GM04504 (cell line): ENCODE data around the gene HERPUD2.
A peak's percentile ranks its signal among the peaks of the same experiment; 100 is the strongest.
"Not testable (repeated sequence)": the region's sequence is repeated elsewhere in the genome, so short reads cannot be mapped to it uniquely, and the experiment has no call there.

ENCODE experiments used
- DNase-seq: peaks from one replicate; pipeline ENCODE4 v3.0.0-alpha.2; 2012; ENCODE audit warnings: low read depth

HERPUD2 gene

DNA sequence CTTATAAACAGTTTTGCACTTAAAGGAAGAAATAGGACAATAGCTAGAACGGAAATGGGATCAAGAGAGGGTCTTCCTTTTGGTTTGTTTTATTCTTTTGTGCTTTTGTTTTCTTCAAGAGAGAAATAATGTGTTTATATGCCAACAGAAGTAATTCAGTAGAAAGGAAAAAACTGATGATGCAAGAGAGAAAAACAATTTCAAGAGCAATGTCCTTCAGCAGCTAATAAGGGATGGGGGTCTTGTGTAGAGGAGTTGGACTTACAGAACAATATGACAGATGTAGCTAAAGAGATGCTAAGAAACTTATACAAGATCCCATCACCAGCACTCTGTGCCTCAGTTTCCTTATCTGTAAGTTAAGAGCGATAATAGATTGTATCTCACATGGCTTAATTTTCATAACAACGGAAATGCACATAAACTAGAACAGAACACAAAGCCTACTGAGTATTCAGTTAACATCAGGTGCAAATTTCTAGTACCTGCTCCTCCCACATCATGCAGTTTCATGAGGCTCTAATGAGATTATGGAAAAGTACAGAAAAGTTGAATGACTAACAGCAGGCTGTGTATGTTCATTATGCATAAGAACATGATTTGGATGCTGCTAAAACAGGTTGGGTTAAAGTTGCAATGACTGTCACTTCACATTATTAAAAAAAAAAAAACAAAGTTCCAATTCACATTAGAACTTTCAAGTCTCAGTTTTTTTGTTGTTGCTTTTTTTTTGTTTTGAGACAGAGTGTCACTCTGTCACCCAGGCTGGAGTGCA, 17.2 kb downstream of the HERPUD2 start:
- DNase-seq: no peak

DNA sequence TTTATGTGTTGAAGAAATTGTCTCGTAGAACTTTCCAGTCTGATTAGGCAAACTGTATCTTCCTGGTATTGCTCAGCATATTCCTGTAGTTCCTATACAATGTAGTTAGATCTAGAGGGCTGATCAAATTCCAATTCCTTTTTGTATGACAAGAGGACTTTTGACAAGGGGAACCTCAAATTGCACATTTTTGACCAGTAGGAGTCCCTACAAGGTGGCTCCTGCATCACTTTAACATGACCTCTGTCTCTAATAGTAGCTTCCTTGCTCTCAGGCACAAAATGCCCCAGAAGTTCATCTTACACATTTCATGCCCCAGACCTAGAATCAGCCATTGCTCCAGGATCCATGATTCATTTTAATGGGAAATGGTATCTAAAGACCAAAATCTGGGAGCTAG, 18.7 kb downstream of the HERPUD2 start:
- no peak for DNase-seq

DNA sequence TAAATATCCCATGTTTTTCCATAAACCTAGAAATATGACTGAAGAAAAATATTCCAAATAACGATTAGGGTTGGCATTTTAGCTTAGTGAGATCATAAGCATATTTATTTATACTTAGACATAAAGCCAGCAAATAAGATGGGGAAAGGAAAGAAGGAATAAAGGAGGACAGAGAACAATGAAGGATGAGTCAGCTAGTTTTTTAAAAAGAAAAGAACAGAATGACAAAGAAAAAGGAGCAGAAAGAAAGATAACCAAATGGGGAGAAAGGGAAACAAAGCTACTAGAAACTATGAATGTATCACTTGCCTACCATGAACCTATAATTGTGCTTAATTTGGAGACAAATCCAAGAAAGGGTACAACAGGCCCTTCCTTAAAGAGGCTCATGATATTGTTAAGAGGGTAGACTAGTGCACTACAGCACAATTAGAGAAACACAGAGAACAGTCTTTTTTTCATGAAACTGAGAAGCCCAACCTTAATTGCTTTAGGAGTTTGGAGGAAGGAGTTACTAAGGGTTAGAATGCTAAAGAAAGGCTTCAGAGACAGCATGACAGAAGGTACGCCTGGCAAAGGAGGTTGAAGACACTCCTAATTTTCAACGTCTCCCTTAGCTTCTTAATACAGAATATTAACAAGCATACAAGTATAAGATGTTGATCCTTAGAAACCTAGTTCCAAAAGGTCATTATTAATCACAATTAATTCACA, 23.9 kb downstream of the HERPUD2 start:
- no peak for DNase-seq

DNA sequence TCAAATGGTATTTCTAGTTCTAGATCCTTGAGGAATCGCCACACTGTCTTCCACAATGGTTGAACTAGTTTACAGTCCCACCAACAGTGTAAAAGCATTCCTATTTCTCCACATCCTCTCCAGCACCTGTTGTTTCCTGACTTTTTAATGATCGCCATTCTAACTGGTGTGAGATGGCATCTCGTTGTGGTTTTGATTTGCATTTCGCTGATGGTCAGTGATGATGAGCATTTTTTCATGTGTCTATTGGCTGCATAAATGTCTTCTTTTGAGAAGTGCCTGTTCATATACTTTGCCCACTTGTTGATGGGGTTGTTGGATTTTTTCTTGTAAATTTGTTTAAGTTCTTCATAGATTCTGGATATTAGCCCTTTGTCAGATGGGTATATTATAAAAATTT, 34.5 kb downstream of the HERPUD2 start:
- not testable (repeated sequence) for DNase-seq

DNA sequence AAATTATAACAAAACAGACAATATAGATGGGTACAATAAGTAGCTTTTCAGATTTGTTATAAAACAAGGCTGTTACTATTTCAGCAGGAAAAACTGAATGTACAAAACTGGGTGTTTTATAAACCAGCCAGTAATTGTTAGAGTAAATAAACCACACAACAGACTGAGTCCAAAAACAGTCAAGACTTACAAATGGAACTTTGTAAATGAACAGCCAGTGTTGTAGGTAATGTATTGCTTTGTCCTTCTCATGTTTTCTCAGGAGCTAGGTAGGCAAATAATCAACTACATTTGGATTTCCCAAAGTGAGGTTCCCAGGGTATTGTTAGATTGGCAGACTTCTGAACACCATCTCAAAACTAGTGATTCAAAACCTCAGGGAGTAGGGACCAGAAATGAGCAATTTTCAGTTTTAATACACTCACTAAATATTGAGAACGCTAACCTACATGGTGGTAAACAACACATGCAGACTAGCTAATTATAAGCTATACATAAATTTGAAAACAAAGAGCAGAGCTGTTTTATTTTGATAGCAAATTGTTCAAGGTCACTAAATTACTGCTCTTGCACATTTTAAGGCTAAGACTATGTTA, 36.2 kb downstream of the HERPUD2 start:
- no peak for DNase-seq

DNA sequence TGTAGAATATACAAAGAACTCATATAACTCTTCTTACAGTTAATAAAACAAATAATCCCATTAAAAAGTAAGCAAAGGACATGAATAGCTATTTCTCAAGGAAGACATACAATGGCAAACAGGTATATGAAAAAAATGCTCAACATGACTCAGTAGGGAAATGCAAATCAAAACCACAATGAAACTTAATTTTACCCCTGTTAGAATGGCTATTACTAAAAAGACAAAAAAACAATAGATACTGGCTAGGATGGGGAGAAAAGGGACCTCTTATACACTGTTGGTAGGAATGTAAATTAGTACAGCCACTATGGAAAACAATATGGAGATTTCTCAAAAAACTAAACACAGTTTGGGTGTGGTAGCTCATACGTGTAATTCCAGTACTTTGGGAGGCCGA, 37.8 kb downstream of the HERPUD2 start:
- DNase-seq: no peak

DNA sequence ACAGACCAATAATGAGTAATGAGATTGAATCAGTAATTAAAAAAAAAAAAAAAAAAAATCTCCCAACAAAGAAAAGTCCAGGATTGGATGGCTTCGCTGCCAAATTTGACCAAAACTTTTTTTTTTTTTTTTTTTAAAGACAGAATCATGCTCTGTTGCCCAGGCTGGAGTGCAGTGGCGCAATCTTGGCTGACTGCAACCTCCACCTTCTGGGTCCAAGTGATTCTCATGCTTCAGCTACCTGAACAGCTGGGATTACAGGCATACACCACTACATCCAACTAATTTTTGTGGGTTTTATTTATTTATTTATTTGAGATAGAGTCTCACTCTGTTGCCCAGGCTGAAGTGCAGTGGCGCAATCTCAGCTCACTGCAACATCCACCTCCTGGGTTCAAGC, 40.4 kb downstream of the HERPUD2 start:
- not testable (repeated sequence) for DNase-seq

DNA sequence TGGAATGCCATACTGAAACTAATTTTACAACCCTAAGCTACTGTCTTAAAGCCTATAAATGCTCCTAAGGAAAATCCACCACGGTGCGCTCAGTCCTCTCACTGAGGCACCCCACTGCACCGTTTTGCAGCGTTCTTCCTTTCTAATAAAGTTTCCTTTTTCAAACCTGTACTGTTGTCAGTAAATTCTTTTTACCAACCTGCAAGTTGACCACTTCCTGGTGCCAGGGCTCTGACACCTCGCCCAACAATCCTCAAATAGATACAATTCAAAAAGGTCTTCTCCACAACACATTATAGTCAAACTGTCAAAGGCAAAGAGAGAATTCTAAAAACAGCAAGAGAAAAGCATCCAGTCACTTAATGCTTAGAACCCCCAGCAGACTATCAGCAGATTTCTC, 42.8 kb downstream of the HERPUD2 start:
- DNase-seq: no peak

DNA sequence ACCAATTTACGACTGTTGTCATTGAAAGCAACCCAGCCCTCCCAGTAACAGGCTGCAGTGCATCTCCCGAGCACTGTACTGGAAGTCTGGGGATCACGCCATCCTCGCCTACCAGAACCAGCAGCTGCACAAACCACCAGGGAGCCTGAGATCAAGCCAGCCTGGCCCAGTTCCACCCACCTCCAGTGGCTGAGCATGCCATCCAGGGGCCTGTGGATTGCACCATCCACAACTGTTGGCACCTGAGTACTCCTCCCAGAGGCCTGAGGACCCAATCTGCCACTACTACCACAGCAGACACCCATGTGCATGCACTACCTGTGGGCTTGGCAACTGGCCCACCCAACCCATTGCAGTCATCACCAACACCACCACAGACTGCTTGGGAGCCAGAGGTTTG, 44.2 kb downstream of the HERPUD2 start:
- DNase-seq: no peak

DNA sequence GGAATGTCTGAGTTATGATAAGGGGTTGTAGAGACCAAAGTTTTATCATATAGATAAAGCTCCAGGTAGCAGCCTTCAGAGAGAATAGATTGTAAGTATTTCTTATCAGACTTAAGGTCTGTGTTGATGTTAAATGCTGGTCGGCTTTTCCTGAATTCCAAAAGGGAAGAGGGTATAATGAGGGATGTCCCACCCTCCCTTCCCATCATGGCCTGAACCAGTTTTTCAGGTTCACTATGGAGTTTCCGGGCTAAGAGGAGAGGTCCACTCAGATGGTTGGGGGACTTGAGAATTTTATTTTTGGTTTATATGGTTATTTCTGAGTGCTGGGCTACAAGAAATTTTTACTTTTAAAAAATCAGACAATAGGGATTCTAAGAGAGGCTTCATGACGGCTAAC, 45.2 kb downstream of the HERPUD2 start:
- DNase-seq: no peak

DNA sequence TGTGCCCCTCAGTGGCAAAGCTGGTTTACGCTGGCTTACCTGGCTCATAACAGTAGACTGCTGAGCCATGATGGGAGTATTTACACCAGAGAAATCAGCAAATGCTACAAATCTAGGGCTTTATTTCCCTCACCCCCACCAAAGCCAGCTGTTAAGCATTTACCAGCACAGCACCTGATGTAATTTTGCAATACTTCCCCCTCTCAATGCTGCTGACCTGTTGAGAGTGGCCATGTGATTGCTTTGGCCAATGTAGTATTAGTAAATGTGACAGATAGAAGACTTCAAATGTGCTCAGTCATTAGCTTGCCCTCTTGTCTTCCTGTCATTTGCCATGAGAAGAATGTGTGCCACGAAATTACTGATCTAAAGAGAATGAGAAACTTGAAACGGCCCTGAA, 46.6 kb downstream of the HERPUD2 start:
- DNase-seq: no peak

DNA sequence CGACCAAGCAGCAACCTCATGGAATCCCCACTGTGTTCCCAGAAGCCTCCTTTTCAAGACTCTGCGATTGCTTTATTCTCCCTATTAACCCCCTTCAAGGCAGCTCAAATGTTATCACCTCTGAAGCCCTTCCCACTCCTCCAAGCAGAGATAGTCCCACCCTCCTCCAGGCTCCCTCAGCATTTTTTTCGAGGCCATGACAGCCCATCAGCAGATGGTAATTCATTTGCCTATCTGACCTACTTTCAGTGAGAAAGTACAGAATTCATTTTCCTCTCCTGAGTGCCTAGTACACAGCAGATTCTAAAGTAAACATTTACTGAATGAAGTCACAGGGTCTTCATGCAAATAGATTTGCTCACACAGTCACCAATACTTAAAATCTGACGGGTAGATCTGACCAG, 47.8 kb downstream of the HERPUD2 start:
- no peak for DNase-seq

DNA sequence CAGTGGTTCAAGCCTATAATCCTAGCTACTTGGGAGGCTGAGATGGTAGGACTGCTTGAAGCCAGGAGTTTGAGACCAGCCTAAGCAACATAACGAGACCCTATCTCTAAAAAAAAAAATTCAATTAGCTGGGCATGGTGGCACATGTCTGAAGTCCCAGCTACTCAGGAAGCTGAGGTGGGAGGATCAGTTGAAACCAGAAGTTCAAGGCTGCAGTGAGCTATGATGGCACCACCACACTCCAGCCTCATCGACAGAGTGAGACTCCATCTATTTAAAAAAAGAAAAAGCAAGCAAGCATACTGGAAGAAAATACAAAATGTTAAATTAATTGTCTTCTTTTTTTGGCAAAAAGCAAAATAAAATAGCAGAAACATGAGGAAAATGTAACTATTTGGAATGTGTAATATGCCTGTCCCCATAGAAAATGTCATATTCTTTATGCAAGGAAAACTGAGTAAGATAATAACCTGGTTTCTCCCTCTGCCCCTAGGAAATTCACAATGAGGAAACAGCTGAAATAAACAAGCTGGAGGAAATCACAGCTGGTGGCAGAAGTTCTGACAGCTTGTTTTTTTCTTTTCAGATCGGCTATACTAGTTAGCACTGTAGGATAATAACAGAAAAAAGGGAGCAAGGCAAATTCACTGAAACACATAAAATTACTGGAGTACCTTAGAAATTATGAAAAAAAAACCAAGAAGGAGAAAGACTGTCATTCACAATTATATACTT, 48.5 kb downstream of the HERPUD2 start:
- no peak for DNase-seq

DNA sequence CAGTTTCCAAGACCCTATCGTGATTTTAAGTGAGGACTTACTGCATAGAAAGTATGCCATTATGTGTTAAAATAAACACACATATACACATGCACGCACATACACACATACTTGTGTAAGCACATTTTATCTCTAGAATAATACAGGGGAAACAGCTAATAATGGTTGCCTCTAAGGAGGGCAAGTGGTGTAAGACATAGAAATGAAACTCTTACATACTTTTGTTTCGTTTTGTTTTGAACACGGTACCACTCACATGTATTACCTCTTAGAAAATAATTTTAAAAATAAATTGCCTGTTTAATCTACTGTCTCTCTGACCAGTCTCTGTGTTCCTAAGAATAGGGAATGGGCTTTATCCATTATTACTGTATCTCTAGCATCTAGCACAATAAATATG, 49.2 kb downstream of the HERPUD2 start:
- no peak for DNase-seq

DNA sequence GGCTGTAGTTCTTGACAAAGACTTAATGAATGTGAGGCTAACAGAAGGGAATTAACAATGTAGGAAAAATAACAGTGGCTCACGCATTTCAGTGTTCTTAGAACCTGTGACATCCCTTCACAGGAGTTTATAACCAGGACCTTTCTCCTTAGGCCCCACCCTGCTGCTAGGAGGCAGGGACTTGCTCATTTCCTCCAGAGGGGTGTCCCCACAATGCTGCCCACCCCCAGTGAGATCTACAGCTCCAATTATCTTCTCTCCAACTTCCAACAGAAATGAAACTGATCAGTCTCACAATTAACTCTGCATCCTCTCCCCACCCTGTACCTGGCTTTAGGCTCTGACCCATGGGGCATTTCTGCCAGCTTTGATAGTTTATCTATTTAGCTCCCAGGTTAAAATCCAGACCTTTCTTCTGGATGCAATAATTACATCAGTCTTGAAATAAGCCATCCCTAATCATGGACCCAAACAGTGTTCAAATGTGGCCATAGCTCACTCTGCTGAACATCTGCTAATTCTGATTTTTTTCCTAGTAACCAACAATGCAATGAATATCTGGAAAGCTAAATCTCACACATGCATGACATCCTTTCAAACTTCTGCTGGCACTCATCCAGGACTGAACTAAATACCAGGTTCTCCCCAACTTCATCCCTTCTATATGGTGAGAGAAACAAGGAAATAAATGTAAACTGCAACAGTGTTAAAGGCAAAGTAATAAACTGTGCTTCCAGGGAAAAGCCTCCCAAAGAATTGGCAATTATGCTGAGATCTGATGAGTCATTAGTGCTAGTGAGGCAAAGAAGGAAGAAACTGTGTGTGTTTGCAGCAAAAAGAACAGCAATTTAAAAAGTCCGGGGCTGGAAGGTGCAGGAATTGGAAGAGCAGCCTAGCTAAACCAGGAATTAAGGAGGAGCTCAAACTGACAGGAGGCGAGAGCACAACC, 64.6 kb downstream of the HERPUD2 start:
- DNase-seq: peak; percentile 17

DNA sequence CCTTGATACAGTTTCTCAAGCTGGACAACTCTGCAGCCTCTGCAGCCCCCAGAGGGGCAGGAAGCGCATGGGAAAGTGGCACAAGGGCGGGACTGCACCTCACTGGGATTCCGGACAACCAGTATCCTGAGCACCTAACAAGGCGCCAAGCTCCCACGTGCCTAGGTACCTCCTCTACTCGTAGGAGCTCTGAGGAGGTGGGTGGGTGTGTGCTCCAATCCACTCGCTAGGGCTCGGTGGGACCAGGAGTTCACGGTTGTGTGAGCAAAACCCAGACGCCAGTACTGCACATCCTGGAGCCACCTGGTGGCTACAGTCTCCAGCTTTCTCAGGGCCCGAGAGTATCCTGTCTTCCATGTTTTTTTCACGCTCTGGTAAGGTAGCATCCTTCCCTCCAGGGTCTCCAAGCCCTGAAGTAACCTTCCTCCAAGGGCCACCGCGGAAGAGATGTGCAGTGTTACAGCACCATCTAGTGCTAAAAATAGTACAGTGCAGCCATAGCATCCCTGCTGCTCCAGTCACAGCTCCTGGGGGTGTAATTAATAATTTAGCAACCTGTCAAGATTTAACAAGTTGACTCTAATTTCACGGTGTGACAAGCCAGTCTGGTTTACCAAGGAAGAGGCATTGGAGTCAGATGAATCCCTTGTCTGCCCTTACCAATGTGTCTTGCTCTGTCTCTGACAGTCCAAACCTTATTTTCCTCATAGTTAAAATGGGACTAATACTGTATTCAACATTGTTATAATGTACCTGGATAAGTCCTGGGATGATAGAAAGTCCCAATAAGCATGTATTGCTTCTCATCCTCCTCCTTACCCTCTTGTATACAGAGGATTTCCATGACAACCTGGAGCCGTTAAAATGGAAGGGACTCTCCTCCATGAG, 70.4 kb downstream of the HERPUD2 start:
- no peak for DNase-seq

DNA sequence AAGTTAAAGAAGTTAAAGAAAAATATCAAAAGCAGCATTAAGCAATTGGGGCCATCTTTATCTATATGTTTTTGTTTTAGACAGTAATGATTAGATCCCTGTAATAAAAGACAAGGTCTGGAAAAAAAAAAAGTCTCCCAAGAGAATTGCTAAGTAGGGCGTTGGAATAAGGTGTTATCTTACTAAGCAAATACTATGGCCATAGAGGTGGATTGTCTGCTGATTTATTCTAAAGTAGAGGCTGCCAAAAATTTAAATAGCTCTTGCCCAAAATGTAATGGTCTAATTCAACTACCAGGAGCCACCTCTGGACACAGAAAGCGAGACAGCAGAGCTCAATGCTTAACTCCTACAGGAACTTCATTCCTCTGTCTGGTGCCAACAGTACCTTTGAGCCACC, 71.6 kb downstream of the HERPUD2 start:
- DNase-seq: no peak

DNA sequence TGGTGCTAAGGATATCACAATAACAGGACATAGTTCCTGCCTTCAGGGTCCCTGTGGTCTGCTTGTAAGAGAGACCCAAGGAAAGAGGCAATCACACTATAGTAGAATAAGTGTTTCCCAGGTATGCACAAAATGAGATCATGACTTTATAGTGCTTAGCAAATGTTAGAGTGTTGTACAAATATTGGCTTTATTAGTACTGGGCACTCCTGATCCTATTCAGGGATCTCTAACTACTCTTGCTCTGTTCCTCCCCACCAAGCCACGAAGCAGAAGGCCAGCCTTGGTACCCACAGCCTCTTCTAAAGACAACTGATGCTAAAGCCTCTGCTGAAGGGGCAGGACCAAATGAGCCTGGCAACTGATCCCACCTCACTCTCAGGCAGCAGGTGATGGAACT, 75.1 kb downstream of the HERPUD2 start:
- no peak for DNase-seq

DNA sequence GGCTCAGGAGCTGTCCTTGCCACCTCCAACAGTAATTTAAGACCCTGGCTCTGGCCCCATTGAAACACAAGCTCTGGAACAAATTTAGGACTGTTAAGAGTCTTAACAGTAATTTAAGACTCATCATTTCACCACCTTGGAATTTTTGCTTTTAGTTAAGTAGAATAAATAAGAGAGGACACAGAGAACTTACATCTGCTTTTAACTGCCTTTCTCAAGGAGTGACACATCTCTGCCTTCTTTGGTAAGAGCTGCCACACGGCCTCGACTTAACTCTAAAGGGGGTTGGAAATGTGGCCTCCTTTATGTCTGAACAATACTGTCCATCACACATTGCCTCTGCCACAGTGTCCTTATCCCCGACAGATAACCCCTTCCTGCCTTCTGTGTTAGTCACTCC, 77.9 kb downstream of the HERPUD2 start:
- DNase-seq: no peak

DNA sequence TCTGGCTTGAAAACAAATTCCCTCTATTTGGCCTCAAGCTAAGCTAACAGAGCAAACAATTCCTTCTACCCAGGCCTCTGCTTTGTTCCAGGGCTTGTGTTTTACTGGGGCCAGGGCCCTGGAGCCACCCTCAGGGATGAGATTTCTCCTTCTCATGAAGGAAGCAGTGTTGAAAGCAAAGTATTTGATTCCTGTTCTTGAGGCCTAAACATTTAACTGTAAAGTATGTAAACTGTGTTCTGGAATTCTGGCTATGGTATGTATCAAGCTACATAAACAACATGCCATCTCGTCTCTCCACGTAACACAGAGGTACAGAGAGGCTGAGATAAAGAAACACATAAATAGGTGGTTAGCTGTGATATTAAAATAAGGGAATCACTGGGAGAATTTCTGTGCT, 81.8 kb downstream of the HERPUD2 start:
- DNase-seq: no peak

DNA sequence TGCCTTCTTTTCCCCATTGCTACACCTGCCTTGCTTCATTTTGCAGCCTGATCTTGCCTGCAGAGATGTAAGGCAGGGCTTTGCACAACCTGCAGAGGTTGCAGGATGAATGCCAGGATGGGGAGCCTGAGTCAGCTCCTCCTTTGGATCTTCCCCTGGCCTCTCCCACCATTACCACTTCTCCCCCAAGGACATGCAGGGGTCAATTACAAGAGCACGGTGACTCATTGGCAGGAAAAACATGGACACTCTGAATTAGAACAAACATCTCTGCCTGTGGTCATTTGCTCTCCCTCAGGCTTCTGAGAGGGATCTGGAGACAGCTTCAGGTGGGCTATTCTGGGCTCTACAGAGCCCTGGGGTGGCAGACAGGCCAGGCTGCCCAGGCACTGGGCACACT, 89.2 kb downstream of the HERPUD2 start:
- peak; percentile 33 for DNase-seq
